Activated CD4-positive, CD25-positive, alpha-beta regulatory T cell treated with anti-CD3 and anti-CD28 coated beads, Interleukin-2, amount 50 U/mL, for 24 hours (primary cell): ENCODE measurements around the gene LY6G5C.

Source experiments
- ATAC-seq, 2 donors: fragments of 150-1000 bp; cut with Tn5 transposase; one replicate each; pipeline ENCODE4 v1.10.0; 2021; ENCODE audit warnings: mild to moderate bottlenecking in 1 of 2, moderate library complexity in 1 of 2

LY6G5C gene

DNA sequence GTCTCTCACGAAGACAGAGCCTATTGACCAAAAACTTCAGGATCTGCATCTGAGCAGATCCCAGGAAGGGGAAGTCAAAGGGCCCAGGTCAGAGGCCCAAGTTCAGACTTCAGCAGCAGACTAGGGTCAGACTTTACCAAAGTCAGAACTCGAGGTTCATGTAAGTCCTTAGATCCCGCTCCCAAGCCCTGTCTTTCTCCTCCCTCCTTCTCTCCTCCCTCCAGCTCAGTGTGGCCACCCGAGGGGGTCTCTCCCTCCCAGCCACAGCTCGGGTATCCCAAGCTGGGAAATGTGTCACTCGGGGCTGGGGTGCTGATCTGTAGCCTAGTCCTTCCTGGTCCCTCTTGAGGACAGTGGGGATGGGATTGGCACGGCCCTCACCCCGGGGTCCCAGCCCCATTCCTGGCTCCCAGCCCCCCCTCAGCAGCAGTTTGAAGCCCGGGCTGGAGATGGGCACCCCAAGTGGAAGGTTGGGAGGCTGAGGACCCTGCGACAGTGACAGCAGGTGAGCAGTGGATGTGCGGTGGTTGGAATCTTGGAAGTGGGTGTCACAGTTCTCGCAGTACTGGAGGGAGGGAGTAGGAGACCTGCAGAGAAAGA is 18.6 kb downstream of the LY6G5C start:
- ATAC-seq, result no peak

GRCh38 chr6:31661262-31662123 is 19.4 kb downstream of the LY6G5C start:
- no peak for ATAC-seq

GRCh38 chr6:31660381-31661261 is 20.2 kb downstream of the LY6G5C start, which contains the start of gene C6orf47:
C6orf47 (minus strand) TSS chr6:31660778; CDS start chr6:31659947, 831 bp downstream.
- peak; percentile 70 for ATAC-seq

- ATAC-seq, result peak; percentile 55 to 58
Measured at GRCh38 chr6:31659649-31660380, 21.1 kb downstream of the LY6G5C start.

DNA sequence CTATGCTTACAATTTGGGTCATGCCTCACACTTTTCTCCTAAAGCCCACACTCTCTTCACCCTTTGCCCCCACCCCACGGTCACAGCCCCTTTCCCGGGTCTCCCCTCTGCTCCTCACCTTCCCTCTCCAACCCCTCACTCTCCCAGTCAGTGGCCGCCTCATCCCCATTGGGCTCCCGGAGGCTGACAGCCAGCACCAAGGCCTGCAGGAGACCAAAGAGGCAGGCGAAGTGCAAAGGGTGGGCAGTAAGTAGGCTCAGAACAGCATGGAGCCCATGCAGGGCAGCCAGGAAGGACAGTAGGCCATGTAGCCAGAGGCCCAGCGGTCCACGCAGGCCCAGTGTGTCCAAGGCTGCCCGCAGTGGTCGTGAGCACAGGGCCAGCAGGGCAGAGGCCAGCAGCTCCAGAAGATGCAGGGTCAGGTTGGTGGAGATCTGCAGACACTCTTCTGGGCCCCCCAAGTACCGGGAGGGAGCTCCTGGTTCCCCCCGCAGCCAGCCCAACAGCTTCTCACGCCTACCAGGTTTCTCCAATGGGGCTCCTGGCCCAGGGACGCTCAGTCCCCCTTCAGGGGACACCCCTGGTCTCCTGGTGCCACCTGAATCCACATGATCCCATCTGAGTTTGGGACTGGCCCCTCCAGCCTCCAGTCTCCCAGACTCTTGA is 21.8 kb downstream of the LY6G5C start:
- no peak for ATAC-seq

GRCh38 chr6:31658158-31658688 is 22.6 kb downstream of the LY6G5C start:
- no peak for ATAC-seq

- ATAC-seq, result no peak
Measured at GRCh38 chr6:31657406-31658157, 23.3 kb downstream of the LY6G5C start.

DNA sequence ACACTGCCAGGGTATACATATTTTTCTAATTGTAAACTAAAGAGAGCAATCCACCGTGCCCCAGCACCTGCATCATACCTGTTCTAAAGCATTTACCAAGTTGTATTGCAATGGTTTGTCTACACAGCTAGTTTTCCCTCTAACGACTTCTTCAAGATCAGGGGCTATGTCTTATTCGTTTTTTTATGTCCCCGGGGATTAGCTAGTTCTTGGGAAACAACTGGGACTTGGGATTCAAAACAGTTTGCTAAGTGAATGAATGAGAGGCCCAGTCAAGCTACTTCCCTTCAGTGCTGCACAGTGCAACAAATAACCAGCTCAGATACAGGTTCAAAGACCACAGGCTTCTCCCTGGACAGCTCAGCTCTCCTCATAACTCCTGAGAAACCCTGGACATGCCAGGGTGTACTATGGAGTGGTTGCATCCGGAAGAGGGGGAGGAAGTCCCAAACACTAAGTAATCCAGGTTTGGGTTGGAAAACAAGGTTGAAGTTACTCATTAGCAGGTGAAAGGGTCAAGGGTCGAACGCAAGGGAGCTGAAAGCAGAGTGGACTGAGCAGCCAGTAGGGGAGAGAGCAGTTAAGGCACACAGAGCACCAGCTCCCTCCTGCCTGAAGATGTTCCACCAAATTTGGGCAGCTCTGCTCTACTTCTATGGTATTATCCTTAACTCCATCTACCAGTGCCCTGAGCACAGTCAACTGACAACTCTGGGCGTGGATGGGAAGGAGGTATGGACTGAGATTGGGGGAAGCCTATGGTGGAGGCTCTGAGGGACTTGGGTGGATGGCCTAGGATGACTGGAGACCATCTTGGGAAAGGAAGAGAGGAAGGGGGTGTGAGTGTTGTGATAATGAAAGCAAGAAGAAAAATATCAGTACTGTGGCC is 25.3 kb downstream of the LY6G5C start, which contains the start of gene APOM:
APOM (plus strand) TSS at position 546 of the 889 bp plus-strand sequence; CDS start at position 619, 73 bp downstream.
- ATAC-seq, result no peak

GRCh38 chr6:31654574-31655348 is 26.1 kb downstream of the LY6G5C start:
- ATAC-seq, result no peak

- peak; percentile 68 for ATAC-seq
Measured at GRCh38 chr6:31652925-31653724, 27.7 kb downstream of the LY6G5C start.

DNA sequence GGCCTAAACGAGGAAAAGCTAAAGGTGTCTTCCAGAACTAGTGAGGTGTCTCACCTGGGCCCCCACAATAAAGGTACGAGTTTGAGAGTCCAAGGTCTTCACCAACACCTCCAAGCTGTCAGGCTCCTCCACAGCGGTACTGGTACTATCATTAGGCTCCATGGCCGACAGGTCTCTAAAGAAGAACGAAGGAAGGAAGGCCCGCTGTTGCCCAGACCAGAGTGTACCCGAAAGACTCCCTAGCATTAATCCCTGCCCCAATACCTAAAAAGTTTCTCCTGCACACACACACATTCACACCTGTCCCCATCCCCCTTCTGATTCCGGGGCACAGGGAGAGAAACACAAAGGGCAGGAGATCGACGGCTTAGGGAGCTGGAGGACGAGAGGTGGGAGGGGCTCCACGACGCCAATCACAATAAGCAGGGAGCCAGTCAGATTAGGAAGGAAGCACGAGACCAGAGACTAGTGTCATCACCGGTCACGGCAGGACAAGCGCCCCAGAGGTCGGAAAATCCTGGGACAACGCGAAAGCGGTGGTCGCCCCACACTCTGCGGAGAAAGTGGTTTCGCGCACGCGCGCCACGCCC is 29.2 kb downstream of the LY6G5C start:
- peak; percentile 32 to 44 for ATAC-seq

GRCh38 chr6:31645325-31645724 is 35.5 kb downstream of the LY6G5C start:
- no peak for ATAC-seq

- no peak for ATAC-seq
Measured at GRCh38 chr6:31643818-31644454, 36.9 kb downstream of the LY6G5C start.

DNA sequence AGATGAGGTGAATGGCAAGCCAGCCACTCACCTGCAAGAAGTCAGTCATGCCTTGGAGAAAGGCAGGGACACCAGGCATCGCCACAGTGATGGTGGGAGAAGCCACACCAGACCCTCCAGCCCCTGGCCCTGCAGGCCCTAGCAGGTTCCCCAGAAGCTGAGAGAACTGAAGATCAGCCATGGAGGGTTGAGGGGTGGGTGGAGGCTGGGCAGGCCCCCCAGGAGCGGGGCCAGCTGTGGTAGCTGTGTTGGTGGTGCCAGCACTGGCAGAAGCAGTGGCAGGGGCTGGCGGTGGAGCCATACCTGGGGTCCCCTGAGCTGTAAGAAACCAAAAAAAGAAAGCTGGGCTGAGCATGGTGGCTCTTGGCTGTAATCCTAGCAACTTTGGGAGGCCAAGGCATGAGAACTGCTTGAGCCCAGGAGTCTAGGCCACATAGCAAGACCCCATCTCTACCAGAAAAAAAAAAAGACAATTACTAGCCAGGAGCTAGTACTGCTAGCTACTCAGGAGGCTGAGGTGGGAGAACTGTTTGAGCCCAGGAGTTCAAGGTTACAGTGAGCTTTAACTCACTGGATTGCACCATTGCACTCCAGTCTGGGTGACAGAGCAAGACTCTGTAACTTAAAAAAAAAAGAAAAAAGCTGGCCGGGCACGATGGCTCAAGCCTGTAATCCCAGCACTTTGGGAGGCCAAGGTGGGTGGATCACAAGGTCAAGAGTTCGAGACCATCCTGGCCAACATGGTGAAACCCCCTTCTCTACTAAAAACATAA is 37.9 kb downstream of the LY6G5C start:
- ATAC-seq, result no peak

DNA sequence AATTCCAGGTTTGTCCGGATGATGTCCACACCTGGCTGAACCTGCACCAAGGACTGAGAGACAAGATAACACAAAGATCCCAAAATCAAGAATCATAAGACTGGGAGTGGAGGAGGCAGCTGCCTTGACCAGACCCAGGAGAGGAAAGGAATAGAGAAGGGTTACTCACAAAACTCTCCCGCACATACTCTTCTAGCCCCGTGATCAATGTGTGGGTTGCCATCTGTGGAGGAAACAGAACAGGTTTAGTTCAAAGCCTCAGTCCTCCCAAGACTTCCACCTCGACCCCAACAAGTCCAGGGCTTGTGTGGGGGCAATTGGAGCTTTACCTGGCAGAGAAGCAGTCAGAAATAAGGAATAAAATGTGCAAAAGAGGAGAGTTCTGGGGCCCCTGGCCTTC is 39.5 kb downstream of the LY6G5C start:
- ATAC-seq, result no peak

GRCh38 chr6:31640612-31641011 is 40.3 kb downstream of the LY6G5C start:
- ATAC-seq, result no peak
